HL-60/S4 treated with phorbol 12-myristate 13-acetate at 8.2 ng/mL for 4 days and 3 days (cell line): ENCODE data around the gene AARS2.
"Not testable (repeated sequence)": the region's sequence is repeated elsewhere in the genome, so short reads cannot be mapped to it uniquely, and the experiment has no call there.

Source experiments
- in situ Hi-C: fragments of 300-500 bp; cut with MboI; formaldehyde crosslinking; loops from 2 replicates; pipeline ENCODE4 v1.15.0; 2022; ENCODE audit warnings: low sequenced_read_pairs

Gene AARS2

DNA sequence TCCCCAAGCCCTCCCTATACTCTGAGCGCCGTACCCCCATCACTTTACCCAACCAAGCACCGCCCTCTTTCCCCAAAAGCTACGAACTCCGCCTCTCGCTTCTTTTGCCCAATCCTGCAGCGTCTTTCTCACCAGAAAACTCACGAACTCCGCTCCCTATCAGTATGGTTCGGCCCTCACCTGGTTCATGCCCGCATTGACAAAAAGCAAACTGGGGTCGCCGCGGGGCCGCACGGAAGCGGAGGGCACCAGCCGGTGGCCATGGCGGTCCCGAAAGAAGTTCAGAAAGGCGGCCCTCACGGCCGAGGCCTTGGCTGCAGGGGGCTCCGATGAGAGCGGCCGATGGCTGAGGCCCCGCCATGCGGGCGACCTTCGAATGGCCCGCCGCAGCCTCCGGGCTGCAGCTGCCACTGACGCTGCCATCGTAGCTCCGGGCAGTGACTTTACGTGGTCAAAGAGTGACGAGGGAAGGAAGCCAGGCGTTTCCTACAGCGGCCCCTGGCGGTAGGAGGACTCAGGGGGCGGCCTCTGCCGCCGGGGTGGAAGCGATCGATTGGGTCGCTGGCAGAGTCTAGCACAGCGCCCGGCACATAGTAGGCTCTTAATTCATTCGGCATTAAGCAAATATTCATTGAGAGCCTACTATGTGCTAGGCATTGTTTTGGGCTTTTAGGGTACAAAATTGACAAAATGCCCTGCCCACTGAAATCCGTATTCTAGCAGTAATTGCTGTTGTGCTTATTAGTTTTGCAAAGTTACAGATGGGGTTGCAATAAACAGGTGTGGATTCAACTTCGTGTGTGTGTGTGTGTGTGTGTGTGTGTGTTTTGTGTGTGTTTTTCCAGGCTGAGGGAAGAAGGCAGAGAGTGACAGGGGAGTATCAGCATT lies at the start of gene AARS2:
Gene AARS2, minus strand, starts transcription at position 447 of the 888 bp plus-strand sequence. Its CDS starts 24 bp downstream, at position 423.
- in situ Hi-C loops: no loop called here

DNA sequence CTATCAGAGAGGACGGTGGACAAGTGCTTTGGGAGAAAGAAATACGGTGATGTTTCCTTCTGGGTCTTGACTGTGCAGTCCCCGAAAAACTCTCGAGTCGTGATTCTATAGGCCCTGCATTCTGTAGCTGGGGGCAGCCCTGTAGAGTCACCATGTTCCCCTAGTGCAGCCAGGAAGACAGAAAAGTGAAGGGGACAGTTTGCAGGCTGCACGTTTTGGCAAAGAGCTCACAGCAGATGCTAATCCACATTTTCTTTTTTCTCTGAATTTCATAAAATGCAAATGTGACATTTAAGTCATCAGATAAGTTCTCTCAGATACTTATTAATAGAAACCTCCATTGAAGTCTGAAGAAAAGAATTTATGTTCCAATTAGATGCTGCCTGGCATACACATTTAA lies 48.8 kb upstream of the AARS2 start:
- in situ Hi-C loops: no loop called here

DNA sequence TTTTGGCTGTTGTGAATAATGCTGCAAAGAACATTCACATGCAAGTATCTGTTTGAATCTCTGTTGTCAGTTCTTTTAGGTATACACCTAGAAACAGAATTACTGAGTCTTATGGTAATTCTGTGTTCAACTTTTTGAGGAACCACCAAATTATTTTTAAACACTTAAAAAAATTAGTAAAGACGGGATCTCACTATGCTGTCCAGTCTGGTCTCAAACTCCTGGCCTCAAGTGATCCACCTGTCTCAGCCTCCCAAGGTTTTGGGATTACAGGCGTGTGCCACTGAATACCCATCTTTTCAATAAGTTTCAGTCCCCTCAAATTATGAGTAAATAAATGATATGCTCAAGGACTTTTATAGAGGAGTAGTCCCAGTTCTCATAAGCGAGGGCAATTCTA lies 46.8 kb upstream of the AARS2 start:
- in situ Hi-C loops: no loop called here

DNA sequence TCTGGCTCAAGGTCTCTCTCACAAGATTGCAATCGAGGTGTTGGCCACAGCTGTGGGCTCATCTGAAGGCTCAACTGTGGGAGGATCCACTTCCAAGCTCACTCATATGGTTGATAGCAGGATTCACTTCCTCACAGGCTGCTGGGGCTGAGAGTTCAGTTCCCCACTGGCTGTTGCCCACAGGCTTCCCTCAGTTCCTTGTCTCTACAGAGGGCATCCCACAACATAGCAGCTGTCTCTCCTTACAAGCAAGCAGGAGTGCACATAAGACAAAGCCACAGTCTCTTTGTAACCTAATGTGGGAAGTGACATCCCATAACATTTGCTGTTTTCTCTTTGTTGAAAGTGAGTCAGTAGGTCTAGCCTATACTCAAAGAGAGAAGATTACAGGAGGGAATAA lies 43.3 kb upstream of the AARS2 start:
- in situ Hi-C loops: no loop called here

DNA sequence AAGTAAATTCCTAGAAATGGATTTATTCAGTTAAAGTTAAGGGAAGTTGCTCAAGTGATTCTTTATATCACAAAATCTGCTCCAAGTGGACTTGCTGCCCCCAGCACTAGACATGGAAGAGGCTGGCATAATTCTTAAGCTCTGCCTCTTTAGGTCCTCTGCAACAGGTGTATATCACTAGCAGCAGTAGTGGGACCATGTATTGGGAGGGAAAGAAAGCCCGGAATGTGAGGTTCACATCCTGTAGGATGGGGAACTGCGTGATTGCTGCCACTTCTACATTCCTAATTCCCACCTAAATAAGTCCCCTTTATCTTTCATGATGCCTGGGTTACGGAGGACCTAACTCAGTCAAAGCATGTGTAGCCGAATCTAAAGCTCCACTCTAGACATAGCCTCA lies 42.5 kb upstream of the AARS2 start:
- in situ Hi-C loops: no loop called here

DNA sequence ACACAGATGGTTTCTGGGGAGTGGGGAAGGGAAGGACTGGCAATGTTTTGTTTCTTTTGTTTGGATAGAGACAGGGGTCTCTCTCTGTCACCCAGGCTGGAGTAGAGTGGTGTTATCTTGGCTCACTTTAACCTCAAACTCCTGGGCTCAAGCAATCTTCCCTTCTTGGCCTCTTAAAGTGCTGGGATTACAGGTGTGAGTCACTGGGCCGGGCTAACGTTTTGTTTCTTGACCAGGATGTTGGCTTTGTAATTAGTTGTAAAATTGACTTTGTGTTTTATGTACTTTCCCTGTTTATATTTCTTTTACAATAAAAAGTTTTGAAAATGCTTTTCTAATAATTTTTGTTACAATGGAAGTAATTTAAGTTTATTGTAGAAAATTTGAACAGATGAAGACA lies 40.2 kb upstream of the AARS2 start:
- in situ Hi-C loops: no loop called here

DNA sequence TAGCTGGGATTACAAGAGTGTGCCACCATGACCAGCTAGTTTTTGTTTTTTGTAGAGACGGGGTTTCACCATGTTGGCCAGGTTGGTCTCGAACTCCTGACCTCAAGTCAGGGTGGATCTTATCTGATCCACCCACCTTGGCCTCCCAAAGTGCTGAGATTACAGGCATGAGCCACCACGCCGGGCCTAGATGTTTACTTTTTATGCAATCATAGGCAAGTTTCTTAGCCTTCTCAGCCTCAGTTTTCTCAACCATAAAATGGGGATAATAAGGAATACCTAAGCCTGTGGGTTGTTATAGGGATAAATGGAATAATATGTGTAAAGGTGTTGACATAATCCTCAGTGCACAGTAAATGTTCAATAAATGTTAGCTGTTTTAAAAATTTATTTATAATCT lies 39.1 kb upstream of the AARS2 start:
- in situ Hi-C loops: no loop called here

DNA sequence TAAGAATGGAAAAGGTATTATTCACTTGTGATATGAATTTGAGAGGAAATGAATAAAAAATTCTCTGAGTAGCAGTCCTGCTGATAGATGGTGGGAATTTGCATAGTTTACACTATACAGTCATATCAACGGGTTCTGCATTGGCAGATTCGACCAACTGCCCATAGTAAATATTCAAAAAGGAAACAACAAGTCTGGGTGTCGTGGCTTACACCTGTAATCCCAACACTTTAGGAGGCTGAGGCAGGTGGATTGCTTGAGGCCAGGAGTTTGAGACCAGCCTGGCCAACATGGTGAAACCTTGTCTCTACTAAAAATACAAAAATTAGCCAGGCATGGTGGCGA lies 37.5 kb upstream of the AARS2 start:
- in situ Hi-C loops: not testable (repeated sequence)

DNA sequence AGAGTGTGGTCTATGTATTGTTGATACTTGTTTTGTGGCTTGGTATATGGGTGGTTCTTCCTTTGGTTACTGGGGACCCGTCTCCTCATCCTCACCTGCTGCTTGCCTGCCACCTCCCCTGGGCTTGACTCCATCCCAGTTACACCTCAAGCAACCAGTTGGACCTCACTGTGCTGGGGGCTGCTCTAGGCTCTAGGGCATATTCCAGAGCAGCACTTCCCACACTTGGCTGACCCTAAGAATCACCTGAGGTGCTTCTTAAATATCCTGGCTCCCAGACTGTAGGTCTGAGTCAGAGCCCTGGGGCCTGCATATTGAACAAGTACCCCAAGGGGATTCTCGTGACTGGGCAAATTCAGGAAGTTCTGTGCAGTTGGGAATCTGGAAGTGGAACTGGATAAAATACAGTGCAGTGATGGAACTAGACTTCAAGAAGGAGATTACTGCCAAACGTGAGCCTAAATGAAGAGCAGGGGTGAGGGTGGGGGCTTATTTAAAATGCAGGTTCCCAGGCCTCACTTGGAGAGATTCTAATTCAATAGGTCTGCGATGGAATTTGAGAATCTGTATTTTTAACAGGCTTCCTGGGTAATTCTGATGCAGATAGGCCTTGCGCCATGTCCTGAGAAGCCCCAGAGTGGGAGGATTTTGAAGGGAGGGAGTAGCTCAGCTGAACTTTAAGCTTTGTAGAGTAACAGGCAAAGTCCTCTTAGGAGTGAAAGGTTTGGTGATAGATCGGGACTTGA lies 36.9 kb upstream of the AARS2 start:
- in situ Hi-C loops: no loop called here

DNA sequence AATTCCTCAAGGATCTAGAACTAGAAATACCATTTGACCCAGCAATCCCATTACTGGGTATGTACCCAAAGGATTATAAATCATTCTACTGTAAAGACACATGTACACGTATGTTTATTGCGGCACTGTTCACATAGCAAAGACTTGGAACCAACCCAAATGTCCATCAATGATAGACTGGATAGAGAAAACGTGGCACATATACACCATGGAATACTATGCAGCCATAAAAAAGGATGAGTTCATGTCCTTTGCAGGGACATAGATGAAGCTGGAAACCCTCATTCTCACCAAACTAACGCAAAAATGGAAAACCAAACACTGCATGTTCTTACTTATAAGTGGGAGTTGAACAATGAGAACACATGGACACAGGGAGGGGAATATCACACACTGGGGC lies 33.7 kb upstream of the AARS2 start:
- in situ Hi-C loops: not testable (repeated sequence)

DNA sequence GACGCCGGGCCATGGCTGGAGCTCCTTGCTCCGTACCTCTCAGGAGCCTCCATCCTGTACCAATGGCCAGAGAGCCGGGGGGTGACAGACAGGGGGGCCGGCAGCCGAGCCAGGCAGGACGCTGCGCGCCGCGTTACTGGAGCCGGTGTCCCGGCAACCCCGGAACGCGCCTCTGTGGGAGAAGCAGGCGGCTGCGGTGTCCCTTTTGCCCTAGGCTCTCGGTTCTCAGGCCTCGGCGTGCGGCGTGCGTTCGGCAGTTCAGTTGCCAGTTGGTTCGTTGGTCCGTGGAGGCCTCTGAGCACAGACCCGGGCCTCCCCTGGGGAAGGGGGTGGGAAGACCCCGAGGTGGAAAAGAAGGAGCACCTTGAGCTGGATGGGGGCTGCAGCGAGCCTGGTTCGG lies 29.3 kb upstream of the AARS2 start, which contains the start of gene SPATS1:
Gene SPATS1, plus strand, starts transcription at position 162 of the 400 bp plus-strand sequence. CDS start 446 bp downstream, outside the sequence.
- in situ Hi-C loops: no loop called here

DNA sequence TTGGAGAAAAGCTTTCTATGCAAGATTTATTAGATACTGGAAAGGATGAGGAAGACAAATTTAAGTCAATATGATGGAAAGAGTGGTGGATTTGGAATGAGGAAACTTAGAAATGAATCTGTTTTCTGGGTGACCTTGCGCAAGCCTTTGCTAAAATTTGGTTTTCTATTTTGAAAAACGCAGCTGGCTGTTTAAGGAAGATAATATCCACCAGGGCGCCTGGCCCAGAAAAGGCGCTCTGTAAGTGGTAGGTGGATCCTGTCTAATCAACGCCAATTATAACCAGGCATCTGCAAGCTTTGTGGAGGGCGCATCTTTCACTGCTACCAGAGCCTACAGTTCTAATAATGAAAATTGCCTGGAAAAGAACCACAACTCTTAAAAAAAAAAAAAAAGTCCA lies 28.9 kb upstream of the AARS2 start:
- in situ Hi-C loops: no loop called here

DNA sequence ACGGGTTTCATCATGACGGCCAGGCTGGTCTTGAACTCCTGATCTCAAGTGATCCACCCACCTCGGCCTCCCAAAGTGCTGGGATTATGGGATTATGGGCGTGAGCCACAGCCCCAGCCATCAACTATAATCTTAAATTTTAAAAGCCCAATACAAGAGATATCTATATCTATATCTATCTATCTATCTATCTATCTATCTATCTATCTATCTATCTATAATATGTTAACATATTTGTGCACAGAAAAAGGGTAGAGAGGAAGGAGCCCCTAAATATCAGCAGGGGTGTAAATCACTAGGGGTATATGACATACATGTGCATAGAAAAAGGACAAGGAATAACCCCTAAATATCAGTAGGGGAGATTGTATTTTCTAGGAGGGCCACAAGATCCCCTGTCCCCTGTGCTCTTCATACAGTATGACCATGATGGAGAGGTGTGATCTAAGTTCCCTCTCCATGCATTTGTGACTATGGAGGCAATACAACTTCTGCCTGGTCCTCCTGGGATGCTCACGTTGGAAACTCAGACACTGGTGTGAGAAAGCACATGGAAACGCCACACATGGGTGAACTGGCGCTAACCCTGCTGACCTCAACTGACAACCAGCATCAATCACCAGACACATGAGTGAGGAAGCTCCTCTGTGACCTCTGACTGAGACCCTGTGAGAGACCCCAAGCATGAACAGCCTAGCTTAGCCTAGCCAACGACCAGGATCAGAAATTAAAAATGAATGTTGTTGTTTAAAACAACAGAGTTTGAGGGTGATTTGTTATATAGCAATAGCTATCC lies 28.1 kb upstream of the AARS2 start:
- in situ Hi-C loops: no loop called here

DNA sequence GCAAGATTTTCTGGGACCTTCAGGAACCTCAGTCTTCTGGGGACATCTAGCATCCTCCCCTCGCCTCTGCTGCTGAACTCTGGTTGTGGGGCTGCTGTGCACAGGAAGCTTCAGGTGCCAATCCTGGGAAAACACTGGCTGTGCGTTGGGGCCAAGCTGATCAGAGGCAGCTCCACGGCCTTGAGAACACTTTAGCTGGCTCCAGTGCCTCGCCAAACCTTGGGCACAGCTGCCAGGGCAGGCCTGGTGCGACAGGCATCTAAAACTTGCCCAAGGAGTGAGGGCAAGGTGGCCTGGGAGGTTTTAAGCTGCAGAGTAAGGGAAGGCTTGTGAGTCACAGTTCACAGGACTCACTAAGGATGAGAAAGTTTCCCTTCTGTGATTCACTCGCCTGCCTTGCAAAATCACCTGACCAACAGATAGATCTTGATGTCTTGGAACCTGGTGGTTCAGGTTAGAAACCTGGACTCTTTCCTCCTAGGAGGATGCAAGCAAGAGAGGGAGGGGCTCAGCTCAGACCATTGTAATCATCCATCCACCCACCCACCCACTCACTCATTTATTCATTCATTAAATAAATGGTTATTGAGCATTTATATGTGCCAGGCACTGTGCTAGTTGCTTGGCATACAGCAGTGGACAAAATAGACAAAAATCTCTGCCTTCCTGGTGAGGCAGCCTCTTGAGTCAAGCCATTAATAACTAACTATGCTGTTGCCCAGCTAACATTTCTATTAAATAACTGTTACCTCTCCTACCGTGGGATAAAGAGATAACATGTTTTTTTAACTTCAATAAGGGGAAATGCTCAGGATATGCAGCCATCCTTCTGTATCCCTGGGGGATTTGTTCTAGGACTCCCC lies 26.8 kb upstream of the AARS2 start:
- in situ Hi-C loops: no loop called here

DNA sequence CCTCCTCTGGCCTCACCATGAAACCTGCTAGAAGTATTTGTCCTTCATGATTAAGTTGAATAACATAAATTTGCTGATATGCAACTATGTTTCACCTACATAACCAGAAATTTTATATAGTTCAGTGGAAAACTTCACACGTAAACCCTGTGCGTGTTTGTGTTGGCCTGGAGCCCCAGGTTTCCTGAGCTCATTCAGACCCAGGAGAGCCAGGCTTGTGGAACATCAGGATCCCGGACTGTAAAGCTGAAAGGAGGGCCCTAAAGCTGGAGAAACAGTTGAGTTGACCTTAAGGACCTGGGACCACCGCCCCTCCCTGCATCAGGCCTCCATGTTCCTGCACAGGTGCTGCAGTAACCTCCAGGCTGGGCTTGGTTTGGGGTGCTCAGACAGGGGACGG lies 26.2 kb upstream of the AARS2 start:
- in situ Hi-C loops: no loop called here

DNA sequence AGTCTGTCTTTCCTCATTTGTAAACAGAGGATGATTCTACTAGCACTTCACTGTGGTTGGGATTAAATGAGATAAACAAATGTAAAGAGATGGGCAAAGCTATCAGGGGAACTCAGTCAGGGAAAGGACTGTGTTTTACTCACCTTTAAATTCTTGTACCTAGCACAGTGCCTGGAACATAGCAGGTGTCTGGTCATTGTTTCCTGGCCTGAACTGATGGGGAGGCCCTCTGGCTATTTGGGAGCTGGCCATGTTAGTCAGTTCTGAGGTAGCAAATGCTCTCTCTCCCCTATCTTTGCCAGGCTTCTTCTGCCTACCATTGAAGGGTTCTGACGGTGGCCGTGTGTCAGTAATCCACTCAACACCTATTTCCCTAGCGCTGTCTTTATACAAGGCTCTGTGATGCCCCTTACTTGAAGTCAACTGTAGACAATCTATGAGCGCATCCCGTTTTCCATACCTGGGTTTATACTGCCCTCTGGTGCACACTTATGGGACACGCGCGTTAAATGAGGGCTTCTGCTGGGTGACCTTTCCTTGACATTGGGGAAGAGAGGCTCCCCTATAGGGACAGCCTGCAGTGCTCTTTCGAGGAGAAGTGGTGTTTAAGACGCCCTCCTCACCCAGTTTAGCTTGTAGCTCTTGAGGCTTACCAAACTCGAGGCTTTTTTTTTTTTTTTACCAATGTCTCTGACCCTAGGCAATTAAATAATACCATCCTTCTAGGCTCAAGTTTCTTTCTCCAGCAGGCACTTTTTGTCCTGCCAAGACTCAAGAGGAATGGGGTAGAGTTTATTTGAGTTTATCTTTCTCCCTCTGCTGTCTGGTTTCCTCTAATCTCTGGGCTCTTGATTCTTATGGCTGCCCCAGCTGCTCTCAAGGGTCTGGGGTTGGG lies 25.3 kb upstream of the AARS2 start:
- in situ Hi-C loops: no loop called here

DNA sequence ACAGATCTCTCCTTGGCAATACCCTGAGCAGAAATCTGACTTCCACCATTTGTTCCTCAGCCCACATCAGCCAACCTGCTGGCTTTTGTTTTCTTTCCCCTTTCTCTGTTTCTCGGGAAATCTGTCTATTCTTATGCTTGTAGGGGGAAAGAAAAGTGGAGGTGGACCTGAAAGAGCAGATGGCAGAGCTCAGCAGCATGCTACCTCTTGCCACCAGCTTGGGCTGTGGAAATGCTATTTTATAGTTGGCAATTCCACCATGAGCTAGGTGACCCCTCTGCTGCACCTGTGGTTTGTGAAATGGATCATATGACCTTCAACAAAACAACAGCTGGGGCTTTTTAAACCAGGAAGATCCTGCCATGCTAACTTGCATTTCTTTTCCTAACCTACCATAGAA lies 22.5 kb upstream of the AARS2 start:
- in situ Hi-C loops: no loop called here

DNA sequence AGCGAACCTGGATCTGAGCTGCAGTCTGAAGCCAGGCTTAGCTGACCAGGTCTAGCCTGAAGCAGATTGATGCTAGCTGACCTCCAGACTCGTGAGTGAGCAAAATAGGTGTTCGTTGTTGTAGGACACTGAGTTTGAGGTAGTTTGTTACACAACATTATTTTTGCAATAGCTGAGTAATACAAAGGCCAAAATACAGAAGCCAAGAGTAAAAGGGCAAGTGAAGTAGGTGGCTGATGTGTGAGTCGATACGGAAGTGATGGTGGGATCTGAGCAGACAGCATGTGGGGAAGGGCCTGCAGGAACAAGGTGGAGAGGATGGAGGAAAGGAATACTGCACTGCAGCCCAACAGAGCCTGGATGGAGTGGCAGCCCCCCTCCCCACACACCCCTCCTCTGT lies 20.8 kb upstream of the AARS2 start:
- in situ Hi-C loops: no loop called here

DNA sequence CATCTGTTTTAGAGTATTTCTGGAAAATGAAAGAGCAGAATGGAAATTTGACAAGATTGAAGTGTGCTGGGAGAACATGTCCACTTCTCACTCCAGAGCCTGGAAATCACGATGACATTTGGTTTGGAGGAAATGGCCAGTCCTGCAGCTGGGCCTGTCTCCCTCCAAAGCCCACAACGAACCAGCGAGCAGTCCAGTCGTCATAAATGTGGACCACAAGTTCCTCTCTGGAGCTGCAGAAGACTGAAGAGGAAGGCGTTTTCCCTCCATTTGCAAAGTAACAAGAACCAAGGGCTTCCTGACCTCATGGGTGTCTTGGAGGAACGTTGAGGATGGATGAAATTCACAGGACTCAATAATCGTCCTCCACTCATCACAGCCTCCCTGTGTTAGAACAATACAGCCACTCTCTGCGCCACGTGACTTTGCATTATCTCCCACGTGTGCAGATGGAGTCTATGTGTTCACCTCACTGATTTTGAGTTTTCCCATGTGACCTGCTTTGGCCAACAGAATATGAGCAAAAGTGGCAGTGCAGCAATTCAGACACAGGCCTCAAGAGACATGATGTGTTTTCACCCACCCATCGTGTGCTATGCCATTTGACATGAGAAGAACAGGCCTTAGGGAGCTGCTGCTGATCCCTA lies 20.2 kb upstream of the AARS2 start:
- in situ Hi-C loops: no loop called here
